Activated naive CD8-positive, alpha-beta T cell (primary cell): ENCODE measurements around the gene PARD3B.
"Not testable (repeated sequence)": the region's sequence is repeated elsewhere in the genome, so short reads cannot be mapped to it uniquely, and the experiment has no call there.

Experiments used
- H3K27ac Mint-ChIP-seq: one replicate; pipeline ENCODE4 v1.8.0; 2021; ENCODE audit warnings: mixed read lengths
- H3K27me3 Mint-ChIP-seq: one replicate; pipeline ENCODE4 v1.8.0; 2021; ENCODE audit warnings: mixed read lengths
- H3K36me3 Mint-ChIP-seq: one replicate; pipeline ENCODE4 v1.8.0; 2021; ENCODE audit warnings: mixed read lengths
- H3K4me1 Mint-ChIP-seq: one replicate; pipeline ENCODE4 v1.8.0; 2021; ENCODE audit warnings: low read depth, mixed read lengths
- H3K4me3 Mint-ChIP-seq: one replicate; pipeline ENCODE4 v1.8.0; 2021; ENCODE audit warnings: mild to moderate bottlenecking, mixed read lengths
- H3K9me3 Mint-ChIP-seq: one replicate; pipeline ENCODE4 v1.8.0; 2021; ENCODE audit warnings: low read depth, mixed read lengths

Gene PARD3B

GRCh38 chr2:205474741-205475415 lies 929.6 kb downstream of the PARD3B start:
- no peaks in the 10 kb centered on the region for H3K36me3 Mint-ChIP-seq
- H3K9me3 Mint-ChIP-seq = no peaks in the 10 kb centered on the region
- no peak overlapping the region for H3K4me3 Mint-ChIP-seq
- no peaks in the 10 kb centered on the region for H3K4me1 Mint-ChIP-seq
- no peak overlapping the region for H3K27ac Mint-ChIP-seq
- H3K27me3 Mint-ChIP-seq = no peaks in the 10 kb centered on the region

GRCh38 chr2:205475416-205475768 lies 930.1 kb downstream of the PARD3B start:
- Mint-ChIP-seq H3K9me3 (no peaks in the 10 kb centered on the region), H3K36me3 (no peaks in the 10 kb centered on the region), H3K27me3 (no peaks in the 10 kb centered on the region), H3K4me1 (no peaks in the 10 kb centered on the region), H3K4me3 (no peak overlapping the region), H3K27ac (no peak overlapping the region)

- H3K27me3 Mint-ChIP-seq = no peaks in the 10 kb centered on the region
- H3K36me3 Mint-ChIP-seq = no peaks in the 10 kb centered on the region
- no peaks in the 10 kb centered on the region for H3K4me1 Mint-ChIP-seq
- no peaks in the 10 kb centered on the region for H3K9me3 Mint-ChIP-seq
- H3K4me3 Mint-ChIP-seq = no peak overlapping the region
- H3K27ac Mint-ChIP-seq = no peak overlapping the region
Measured at GRCh38 chr2:205477016-205477705, 931.9 kb downstream of the PARD3B start.

- Mint-ChIP-seq H3K27ac (no peak overlapping the region), H3K27me3 (no peaks in the 10 kb centered on the region), H3K9me3 (no peaks in the 10 kb centered on the region), H3K4me3 (no peak overlapping the region), H3K4me1 (no peaks in the 10 kb centered on the region), H3K36me3 (no peaks in the 10 kb centered on the region)
Measured at GRCh38 chr2:205481861-205482260, 936.6 kb downstream of the PARD3B start.

GRCh38 chr2:205482399-205483081 lies 937.3 kb downstream of the PARD3B start:
- no peaks in the 10 kb centered on the region for H3K4me1 Mint-ChIP-seq

GRCh38 chr2:205483095-205483494 lies 937.8 kb downstream of the PARD3B start:
- Mint-ChIP-seq H3K36me3 (no peaks in the 10 kb centered on the region), H3K4me3 (no peak overlapping the region), H3K4me1 (no peaks in the 10 kb centered on the region), H3K9me3 (no peaks in the 10 kb centered on the region), H3K27me3 (no peaks in the 10 kb centered on the region), H3K27ac (no peak overlapping the region)

More at GRCh38 chr2:205482399-205483081, 937.3 kb downstream of the PARD3B start:
- H3K4me3 Mint-ChIP-seq = no peak overlapping the region
- H3K9me3 Mint-ChIP-seq = no peaks in the 10 kb centered on the region
- no peaks in the 10 kb centered on the region for H3K36me3 Mint-ChIP-seq
- no peak overlapping the region for H3K27ac Mint-ChIP-seq
- H3K27me3 Mint-ChIP-seq = no peaks in the 10 kb centered on the region

GRCh38 chr2:205484215-205484614 lies 938.9 kb downstream of the PARD3B start:
- Mint-ChIP-seq H3K4me3 (no peak overlapping the region), H3K4me1 (no peaks in the 10 kb centered on the region), H3K27ac (no peak overlapping the region), H3K9me3 (no peaks in the 10 kb centered on the region), H3K36me3 (no peaks in the 10 kb centered on the region), H3K27me3 (no peaks in the 10 kb centered on the region)

GRCh38 chr2:205484764-205485163 lies 939.5 kb downstream of the PARD3B start:
- Mint-ChIP-seq H3K36me3 (no peaks in the 10 kb centered on the region), H3K4me1 (no peaks in the 10 kb centered on the region), H3K27me3 (no peaks in the 10 kb centered on the region), H3K9me3 (no peaks in the 10 kb centered on the region), H3K4me3 (no peak overlapping the region), H3K27ac (no peak overlapping the region)

- not testable (repeated sequence) for H3K4me1 Mint-ChIP-seq, H3K9me3 Mint-ChIP-seq, H3K27ac Mint-ChIP-seq, H3K4me3 Mint-ChIP-seq, H3K27me3 Mint-ChIP-seq, H3K36me3 Mint-ChIP-seq
Measured at GRCh38 chr2:205493528-205493927, 948.3 kb downstream of the PARD3B start.

- Mint-ChIP-seq H3K36me3 (no peaks in the 10 kb centered on the region), H3K9me3 (peaks cover 5% of the 10 kb centered on the region), H3K4me1 (no peaks in the 10 kb centered on the region), H3K27me3 (no peaks in the 10 kb centered on the region), H3K27ac (no peak overlapping the region), H3K4me3 (no peak overlapping the region)
Measured at GRCh38 chr2:205494537-205495235, 949.4 kb downstream of the PARD3B start.

- Mint-ChIP-seq H3K27me3 (no peaks in the 10 kb centered on the region), H3K4me3 (no peak overlapping the region), H3K27ac (no peak overlapping the region), H3K9me3 (peaks cover 5% of the 10 kb centered on the region), H3K4me1 (no peaks in the 10 kb centered on the region), H3K36me3 (no peaks in the 10 kb centered on the region)
Measured at GRCh38 chr2:205495819-205496218, 950.5 kb downstream of the PARD3B start.

GRCh38 chr2:205496370-205496769 lies 951.1 kb downstream of the PARD3B start:
- H3K4me1 Mint-ChIP-seq = no peaks in the 10 kb centered on the region
- H3K4me3 Mint-ChIP-seq = no peak overlapping the region

GRCh38 chr2:205496772-205497171 lies 951.5 kb downstream of the PARD3B start:
- H3K36me3 Mint-ChIP-seq = no peaks in the 10 kb centered on the region
- no peaks in the 10 kb centered on the region for H3K4me1 Mint-ChIP-seq
- H3K9me3 Mint-ChIP-seq = no peaks in the 10 kb centered on the region
- no peak overlapping the region for H3K27ac Mint-ChIP-seq
- H3K4me3 Mint-ChIP-seq = no peak overlapping the region
- H3K27me3 Mint-ChIP-seq = no peaks in the 10 kb centered on the region

More at GRCh38 chr2:205496370-205496769, 951.1 kb downstream of the PARD3B start:
- Mint-ChIP-seq H3K9me3 (peaks cover 3% of the 10 kb centered on the region), H3K36me3 (no peaks in the 10 kb centered on the region), H3K27ac (no peak overlapping the region), H3K27me3 (no peaks in the 10 kb centered on the region)

- H3K27ac Mint-ChIP-seq = no peak overlapping the region
- peaks cover 5% of the 10 kb centered on the region for H3K36me3 Mint-ChIP-seq
- H3K4me1 Mint-ChIP-seq = no peaks in the 10 kb centered on the region
- H3K27me3 Mint-ChIP-seq = no peaks in the 10 kb centered on the region
- H3K4me3 Mint-ChIP-seq = no peak overlapping the region
- no peaks in the 10 kb centered on the region for H3K9me3 Mint-ChIP-seq
Measured at GRCh38 chr2:205499006-205499405, 953.7 kb downstream of the PARD3B start.

GRCh38 chr2:205500065-205500464 lies 954.8 kb downstream of the PARD3B start:
- Mint-ChIP-seq H3K36me3 (peaks cover 5% of the 10 kb centered on the region), H3K27ac (no peak overlapping the region), H3K4me3 (no peak overlapping the region), H3K4me1 (no peaks in the 10 kb centered on the region), H3K9me3 (no peaks in the 10 kb centered on the region), H3K27me3 (no peaks in the 10 kb centered on the region)
